Measurements from ENCODE around the gene GPBP1L1.

GRCh38 chr1:45583264-45583665 lies 103.1 kb downstream of the GPBP1L1 start:
- no peak for TF ChIP-seq CTCF (IDR thresholded peaks at IDR 0.05)
- TF ChIP-seq POLR2A (IDR thresholded peaks at IDR 0.05) = no peak

Data from tibial nerve (tissue), 3 donors.